HG03097 (cell line): ENCODE results near the gene SLC25A38.
"Not testable (repeated sequence)": the region's sequence is repeated elsewhere in the genome, so short reads cannot be mapped to it uniquely, and the experiment has no call there.

Experiments
- ATAC-seq: cut with Tn5 transposase; IDR thresholded peaks from one replicate; pipeline ENCODE4 v1.9.1; 2021; ENCODE audit not compliant: unreplicated experiment, low FRiP score

SLC25A38 gene

DNA sequence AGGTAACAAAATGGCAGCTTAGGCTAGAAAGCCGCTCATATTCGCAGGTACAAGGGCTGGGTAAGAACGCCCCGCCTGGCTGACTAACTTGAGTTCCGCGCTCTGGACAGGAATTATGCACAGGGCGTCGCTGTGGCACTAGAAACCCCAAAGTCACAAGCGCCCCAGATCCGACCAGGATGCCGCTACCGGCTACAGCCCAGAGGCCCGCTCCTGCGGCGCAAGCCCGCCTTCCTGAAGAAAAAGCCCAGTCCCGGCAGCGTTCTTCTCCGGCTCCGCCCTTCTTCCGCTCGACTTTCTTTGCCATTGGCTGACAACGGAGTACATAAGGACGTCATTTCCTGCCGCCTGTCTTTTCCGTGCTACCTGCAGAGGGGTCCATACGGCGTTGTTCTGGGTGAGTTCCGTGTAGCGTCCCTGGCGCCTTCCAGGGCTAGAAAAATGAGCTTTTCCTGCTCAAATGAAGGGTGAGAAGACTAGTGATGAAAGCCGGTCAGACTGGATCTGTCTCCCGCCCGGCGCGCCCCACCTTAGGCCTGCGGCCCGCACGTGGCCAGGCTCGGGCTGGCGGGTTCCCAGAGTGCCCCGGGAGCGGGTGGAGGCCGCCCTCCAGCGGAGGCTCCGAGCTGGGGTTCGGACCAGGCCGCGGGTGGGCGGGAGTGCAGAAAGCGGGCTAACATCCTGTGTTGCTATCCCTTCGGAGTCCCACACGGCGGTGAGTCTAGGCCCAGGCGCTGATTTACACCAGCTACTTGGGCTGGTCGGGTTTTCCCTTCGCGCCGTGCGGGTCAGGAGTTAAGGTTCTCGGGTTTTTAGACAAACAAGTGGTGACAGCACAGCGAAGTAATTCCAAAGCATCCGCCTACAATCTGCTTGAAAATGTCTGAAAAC lies 23.4 kb downstream of the SLC25A38 start, which contains the start of gene RPSA:
RPSA (plus strand) TSS at position 353 of the 891 bp plus-strand sequence. CDS start 934 bp downstream, outside the sequence.
- ATAC-seq, result peak; percentile 95

DNA sequence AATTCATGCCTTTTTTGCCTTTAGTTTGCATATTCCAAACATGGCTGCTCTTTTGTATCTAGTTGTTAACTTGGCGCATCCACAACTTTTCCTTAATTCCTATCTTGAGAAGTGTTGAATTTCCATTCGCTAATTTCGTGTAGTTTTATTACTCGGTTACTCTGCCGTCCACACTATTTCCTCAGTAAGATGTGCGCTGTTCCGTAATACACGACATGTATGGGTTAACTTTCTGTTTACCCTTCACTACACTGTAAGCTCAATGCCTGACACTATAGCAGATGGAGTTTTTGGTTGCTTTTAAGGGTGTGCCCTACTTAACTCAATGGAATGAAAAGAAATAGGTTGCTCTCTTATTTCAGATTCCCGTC lies 24.1 kb downstream of the SLC25A38 start:
- no peak for ATAC-seq

DNA sequence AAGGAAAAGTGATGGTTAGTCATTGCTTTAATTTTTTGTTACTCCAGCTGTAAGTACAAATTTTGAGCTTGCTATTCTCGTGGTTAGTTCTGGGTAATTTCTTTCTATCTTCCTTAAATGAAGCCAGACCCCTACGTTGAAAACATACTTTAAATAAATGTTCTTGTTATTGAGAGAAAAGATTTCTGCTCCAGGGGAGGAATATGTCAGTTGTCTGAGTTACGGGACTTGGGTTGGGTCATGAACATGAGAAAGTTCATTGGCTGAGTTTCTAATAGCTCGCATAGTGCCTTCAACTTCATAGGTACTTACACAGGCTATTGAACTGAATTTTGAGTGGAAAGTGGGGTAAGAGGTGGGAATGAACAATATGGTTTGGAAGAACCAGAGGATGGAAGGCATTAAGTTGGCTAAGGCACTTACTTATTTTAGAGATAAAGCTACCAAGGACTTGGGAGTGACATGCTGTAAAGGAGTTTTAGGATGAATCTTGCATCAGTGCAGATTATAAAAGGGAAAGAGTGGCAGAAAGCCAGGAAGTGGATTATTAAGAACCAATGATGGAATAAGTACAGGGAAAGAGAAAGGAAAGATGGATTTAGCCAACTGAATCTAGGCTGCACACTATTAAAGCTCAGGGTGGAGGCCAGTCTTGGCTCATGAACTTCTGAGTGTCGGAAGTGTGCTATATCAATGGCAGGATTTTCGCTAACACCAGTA lies 24.8 kb downstream of the SLC25A38 start:
- no peak for ATAC-seq

DNA sequence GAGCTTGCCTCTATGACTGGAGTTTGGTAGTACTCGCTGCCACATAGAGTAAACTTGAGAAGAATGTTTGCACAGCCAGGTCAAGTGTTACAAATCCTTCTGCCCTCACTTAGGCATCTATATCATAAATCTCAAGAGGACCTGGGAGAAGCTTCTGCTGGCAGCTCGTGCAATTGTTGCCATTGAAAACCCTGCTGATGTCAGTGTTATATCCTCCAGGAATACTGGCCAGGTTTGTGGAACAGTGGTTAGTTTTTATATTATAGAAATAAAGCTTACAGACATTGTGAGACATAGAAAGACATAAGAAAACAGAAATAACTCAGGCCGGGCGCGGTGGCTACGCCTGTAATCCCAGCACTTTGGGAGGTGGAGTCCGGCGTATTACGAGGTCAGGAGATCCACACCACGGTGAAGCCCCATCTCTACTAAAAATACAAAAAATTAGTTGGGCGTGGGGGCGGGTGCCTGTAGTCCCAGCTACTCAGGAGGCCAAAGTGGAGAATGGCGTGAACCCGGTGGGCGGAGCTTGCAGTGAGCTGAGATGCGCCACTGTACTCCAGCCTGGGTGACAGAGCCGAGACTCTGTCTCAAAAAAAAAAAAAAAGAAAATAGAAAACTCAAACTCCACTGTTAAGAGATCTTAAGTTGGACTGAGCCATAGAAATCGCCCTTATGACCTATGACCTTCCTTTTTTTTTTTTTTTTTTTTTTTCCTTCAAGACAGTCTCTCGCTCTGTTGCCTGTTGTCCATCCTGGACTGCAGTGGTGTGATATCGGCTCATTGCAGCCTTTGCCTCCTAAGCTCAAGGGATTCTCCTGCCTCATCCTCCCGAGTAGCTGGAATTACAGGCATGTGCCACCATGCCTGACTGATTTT lies 25.6 kb downstream of the SLC25A38 start:
- ATAC-seq, result no peak

DNA sequence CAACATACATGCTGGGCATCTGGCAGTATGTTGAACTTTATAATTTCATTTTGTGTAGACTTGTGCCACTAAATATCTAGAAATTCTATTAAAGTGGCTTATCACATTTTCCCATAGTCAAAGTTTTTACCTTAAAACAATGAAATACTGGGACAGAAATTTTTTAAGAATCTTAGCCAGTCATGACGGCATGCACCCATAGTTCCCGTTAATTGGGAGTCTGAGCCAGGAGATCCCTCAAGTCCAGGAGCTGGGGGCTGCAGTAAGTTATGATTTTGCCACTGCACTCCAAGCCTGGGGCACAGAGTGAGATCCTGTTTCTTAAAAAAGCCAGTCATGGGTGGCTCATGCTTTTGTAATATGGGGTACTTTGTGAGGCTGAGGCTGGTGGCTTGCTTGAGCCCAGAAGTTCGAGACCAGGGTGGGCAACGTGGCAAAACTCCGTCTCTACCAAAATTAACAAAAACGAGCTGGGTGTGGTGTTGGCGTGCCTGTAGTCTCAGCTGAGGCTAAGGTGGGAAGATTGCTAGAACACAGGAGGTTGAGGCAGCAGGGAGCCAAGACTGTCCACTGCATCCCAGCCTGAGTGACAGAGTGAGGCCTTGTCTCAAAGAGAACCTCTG lies 26.5 kb downstream of the SLC25A38 start:
- ATAC-seq, result no peak

DNA sequence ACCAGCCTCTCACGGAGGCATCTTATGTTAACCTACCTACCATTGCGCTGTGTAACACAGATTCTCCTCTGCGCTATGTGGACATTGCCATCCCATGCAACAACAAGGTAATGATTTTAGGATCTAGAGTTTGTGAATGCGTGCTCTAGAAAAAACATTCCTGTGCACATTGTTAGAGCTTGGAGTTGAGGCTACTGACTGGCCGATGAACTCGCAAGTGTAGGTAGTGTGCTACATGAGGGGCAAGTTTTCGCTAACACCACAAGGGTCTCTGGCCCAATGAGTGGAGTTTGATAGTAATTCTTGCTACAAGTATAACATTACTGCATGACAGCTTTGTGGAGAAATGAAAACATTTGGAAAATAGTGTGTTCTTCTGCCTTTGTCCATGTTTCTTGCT lies 27.7 kb downstream of the SLC25A38 start:
- ATAC-seq, result no peak

DNA sequence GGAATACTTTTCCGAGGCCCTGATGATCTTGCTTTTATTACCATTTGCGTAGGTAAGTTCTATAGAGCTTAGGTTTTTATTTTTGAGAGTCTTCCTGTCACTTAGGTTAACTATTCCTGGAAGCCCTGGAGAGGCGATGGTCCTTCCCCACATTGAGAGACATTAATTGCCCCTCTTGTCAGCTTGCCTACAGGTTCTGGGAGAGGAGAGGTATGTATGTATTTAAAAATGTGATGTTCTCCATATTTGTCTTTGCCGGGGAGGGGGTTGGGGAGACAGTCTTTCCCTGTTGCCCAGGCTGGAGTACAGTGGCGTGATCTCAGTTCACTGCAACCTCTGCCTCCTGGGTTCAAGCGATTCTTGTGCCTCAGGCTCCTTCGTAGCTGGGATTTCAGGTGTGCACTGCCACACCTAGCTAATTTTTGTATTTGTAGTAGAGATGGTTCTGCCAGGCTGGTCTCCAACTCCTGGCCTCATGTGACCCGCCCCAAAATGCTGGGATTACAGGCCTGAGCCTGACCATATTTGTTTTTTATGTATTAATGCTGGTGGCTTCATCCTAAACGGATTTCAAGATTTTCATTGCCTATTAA lies 29.6 kb downstream of the SLC25A38 start:
- ATAC-seq, result no peak

DNA sequence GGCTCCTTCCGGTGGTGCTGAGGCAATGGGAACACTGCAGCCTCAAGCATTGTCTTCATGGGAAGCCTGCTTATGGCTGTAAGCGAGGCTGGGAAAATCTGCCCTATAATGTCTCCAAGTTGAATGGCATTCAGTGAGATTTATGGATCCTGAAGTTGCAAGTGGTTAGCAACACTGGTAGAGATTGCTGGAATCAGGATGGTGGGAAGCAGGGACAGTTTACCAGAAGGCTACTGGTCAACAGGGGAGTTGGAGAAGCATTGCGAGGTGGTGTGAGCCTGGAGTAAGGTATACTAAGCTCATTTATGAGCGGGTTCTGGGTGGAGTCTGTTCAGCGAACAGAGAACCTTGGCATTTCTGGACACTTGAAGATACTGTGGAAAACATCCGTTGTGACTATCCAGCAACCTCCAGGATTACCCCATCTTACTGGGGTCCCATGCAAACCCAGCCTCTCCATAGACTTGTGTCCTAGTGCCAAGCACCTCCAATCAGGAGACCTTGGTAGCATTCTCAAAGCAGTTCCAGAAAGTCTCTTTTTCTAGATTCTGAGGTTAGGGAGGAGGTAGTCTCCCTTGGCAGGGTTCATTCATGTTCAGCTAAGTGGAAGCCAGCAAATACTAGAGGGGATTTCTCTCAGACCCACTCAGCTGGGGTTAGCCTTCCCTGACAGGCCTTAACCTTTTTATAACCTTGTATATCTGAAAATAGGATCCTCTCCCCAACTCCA lies 30.7 kb downstream of the SLC25A38 start:
- ATAC-seq, result no peak

DNA sequence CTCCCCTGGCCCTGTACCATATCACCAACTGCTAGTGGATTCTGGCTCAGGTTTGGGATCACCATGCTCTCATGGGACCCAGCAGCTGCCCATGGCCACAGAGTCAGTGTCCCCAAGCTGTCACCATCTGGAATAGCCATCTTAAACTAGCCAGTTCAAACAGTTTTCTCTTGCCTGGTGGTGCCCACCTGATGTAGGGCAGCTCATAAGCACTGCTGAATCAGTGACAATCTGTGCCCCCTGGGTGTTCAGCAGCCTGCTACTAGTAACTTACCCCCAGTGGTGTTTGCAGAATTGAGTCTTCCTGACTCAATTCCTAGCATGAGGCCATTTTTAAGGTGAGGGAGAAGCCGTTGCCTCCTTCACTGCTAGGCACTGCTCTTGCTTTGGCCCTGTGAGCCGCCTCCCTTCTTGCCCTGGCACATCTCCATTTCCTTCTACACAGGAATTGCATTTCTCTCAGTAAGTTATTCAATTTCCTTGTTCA lies 31.3 kb downstream of the SLC25A38 start:
- no peak for ATAC-seq

DNA sequence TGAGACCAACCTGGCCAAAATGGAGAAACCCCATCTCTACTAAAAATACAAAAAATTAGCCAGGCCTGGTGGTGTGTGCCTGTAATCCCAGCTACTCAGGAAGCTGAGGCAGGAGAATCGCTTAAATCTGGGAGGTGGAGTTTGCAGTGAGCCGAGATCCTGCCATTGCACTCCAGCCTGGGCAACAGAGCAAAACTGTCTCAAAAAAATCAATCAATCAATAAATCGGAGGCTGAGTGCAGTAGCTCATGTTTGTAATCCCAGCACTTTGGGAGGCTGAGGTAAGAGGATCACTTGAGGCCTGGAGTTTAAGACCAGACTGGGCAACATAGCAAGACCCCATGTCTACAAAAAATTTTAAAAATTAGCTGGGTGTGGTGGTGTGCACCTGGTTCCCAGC lies 32.1 kb downstream of the SLC25A38 start:
- not testable (repeated sequence) for ATAC-seq

DNA sequence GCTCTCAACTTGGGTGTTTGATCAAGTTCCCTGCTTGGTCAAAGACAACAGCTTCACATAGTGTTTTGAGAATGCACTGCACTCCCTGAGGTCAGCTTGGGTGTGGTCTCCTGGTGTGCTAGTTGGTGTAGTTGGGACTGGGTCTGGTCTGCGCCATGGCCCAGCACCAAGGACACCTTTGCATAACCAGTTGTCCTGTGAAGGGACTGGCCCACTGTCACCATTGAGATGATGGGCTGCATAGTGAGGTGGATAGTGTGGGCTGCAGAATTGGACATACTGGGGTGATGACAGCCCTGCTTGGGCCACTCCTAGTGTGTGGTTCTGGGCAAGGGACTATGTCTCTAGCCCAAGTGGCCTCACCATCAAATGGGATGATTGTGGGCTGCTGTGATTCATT lies 32.8 kb downstream of the SLC25A38 start:
- ATAC-seq, result no peak

DNA sequence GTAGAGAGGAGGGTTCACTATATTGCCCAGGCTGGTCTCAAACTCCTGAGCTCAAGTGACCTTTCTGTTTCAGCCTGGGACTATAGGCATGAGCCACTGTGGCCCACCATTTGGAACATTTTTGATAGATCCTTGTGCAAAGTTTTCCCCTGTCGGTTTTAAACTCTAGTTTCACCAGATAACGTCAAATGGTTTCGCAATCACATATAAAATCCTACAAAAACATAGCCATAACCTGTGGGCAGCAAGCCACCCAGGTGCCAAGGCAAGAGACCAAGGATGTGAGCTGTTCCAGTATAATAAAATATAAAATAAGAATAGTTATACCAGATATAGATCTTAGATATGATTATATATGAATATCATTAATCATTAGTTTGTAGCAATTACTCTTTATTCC lies 33.8 kb downstream of the SLC25A38 start:
- not testable (repeated sequence) for ATAC-seq

DNA sequence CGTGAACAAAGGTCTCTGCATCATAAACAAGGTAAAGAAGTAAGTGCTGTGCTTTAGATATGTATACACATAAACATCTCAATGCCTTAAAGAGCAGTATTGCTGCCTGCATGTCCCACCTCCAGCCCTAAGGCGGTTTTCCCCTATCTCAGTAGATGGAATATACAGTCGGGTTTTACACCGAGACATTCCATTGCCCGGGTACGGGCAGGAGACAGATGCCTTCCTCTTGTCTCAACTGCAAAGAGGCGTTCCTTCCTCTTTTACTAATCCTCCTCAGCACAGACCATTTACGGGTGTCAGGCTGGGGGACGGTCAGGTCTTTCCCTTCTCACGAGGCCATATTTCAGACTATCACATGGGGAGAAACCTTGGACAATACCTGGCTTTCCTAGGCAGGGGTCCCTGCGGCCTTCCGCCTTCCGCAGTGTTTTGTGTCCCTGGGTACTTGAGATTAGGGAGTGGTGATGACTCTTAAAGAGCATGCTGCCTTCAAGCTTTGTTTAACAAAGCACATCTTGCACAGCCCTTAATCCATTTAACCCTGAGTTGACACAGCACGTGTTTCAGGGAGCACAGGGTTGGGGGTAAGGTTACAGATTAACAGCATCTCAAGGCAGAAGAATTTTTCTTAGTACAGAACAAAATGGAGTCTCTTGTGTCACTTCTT lies 35.5 kb downstream of the SLC25A38 start:
- not testable (repeated sequence) for ATAC-seq

DNA sequence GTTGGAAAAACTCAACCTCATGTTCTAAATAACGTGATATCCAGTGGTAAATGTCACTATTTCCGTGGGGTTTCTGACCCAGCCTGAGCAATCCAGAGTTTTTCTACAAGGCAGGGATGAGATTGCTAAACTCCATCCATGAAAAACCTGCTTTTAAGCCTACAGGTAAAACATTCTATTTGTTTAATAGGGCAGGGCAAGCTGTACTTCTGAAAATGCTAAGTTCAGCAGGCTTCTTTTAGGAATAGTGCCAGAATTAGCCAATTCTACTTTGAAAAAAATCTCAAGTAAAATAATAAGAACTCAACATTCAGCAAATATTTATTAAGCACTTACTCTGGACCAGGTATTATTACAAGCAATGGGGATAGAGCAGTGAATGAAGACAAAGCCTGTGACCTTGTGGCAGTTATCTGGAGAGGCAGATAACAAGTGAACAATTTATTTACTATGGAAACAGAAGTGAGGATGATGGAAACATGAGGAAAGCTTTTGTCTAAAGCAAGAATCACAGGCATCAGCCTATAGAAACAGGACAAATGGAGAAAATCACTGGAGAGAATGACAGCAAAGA lies 36.7 kb downstream of the SLC25A38 start:
- ATAC-seq, result no peak

DNA sequence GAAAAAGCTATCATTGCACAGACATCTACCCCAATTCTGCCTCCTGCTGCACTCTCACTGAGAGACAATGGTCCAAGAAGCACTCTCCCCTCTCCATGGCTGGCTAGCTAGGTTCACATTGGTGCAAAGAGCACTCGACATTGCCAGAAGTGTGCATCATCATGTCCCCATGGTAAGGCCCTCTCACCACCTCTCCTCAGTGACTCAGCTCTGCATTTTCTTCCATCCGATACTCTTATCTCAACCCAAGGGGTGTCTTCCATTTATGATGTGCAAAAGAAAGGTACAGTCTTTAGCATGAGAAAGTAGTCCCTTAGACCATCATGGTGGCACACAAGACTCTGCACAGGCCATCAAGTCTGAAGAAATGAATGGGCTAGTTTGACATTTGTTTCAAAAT lies 37.4 kb downstream of the SLC25A38 start:
- ATAC-seq, result no peak

DNA sequence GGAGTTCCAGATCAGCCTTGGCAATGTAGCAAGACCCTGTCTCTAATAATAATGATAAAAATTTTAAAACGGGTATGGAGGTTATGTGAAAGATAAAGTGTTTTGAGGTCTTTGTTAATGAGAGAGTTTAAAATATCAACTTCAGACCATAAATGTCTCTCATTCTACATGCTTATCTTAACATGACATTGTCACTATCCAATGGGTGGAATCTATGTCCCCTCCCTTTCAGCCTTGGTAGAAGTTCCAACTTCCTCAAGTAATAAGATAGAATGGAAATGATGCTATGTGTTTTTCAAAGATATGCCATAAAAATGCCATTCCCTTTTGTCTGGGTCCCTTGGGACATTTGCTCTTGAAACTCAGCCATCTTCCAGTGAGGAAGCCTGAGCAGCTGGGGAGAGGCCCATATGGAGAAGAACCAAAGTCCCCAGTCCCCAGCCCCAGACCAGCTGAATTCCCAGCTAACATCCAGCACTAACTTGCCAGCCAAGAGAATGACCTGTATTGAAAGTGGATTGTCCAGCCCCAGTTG lies 40.3 kb downstream of the SLC25A38 start:
- no peak for ATAC-seq

DNA sequence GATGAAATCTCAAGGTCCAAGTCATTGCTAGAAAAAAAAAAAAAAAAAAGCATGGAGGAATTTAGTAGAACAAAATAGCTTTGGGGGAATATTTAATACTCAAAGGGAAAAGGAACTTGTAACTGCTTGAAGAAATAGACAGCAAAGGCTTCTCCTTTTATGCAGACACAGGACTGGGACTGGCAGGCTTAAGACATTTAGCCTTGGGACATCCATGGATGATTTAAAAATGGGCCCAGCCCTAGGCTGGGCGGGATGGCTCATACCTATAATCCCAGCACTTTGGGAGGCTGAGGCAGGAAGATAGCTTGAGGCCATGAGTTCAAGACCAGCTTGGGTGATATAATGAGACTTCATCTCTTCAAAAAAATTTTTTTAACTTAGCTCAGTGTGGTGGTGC lies 43.1 kb downstream of the SLC25A38 start:
- ATAC-seq, result no peak

DNA sequence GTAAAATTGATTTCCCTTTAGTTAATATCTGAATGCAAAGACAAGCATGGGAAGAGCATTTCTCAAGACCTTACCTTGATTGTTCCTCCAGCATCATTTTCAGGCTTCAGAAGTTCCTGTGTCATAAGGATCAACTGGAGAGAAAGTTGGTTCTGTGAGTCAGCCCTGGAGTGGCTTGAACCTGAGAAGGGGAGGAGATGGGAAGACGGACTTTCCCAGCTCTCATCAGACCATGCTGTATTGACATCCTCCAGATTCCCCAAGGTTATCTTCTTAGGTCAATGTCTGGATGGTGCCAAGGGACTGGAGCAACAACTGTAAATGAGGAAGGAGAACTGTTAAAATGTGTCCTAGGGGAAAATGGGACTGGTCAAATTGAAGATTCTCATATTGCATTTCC lies 44.3 kb downstream of the SLC25A38 start:
- no peak for ATAC-seq
